SK-N-DZ (cell line): ENCODE data around the gene ALG1.
"Not testable (repeated sequence)": the region's sequence is repeated elsewhere in the genome, so short reads cannot be mapped to it uniquely, and the experiment has no call there.

Source experiments
- DNase-seq: peaks from one replicate; pipeline ENCODE4 v3.0.0-alpha.2; 2015; ENCODE audit warnings: low spot score

The ALG1 gene

DNA sequence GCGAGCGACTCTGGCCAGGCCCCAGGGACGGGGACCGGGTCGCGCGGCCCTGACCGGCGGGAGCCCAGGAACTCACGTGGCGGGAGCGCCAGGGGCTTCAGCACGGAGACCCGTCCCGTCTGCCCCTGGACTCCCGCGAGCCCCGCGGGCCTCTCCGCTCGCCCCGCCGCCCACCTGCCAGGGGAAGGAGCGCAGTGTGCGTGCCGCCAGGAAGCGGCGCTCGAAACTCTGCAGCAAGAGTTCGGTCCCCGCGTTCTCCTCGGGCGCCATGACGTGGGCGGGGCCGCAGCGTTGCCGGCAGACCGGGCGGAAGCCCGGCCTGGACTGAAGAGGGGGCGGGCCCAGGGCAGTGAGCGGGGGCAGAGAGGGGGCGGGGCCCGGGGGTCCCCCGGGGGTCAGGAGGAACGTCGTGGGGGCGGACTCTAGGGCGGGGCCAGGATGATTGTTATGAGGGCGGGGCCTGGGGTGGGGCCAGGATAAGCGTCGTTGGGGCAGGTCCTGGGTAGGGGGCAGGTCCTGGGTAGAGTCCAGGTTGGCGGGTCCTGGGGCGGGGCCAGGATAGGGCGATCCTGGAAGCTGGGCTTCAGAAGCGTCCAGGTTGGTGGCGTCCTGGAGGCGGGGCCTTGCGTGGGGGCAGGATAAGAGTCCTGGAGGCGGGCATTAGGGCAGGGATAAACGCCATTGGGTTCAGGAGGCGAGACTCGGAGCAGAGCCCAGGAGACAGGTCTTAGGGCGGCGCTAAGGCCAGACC lies 26.0 kb downstream of the ALG1 start, which contains the start of gene EEF2KMT:
EEF2KMT (minus strand) TSS at position 326 of the 751 bp plus-strand sequence; CDS start at position 270, 56 bp downstream.
- DNase-seq, result peak; percentile 99

DNA sequence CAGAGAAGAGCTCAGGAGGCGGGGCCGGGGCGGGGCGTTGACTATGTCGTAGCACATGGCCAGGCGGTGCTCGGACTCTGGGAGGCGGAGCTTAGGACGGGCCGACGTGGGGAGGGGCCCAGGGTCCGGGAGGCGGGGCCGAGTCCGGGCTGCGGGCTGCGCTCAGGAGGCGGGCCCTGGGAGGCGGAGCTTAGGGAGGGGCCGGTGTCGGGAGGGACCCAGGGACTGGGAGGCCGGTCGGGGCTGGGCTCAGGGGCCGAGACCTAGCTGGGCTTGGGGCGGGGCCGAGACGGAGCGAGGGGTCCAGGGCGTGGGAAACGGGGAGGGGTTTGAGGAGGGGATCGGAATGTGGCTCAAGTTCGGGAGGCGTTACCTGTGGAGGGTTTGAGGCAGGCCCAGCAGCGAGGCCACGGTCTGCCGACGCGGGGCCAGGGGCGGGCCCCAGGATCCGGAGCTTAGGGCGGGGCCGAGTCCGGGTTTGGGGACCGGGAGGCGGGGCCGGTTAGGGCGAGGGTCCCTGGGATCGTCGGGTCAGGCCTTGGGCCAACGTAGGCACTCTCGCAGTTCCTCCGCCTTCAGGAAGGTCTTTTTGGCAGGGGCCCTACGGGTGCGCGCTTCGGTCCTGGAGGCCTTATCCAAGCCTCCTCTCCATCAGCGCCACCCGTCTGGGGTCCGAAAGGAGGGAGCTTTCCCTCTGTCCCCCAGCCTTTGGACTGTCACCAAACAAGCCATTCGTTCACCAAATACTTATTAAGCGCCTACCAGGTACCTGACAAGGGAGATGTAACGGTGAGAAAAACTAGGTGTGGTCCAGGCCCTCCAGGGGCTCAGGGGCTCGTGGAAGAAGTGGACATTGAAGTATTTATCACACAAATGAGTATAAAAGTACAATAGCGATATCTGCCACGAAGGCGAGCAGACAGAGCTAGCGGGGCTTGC lies 26.8 kb downstream of the ALG1 start:
- peak; percentile 72 for DNase-seq

DNA sequence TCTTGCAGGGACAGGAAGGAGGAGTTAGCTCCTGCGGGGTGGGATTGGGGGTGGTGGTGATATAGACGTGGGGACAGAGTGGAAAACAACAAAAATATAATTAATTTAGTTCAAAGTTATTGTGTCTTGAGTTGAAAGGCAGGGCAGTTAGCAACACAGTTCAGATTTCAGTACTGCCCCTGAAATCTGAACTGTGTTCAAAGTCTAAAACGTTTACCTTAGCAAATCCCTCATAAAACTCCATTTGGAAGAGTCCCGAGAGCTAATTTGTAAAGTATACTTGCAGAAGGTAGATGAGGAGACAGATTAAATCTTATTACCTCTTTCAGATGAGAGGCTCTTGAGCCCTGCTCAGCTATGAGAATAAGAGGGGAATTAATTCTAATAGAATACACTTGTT lies 27.5 kb downstream of the ALG1 start:
- not testable (repeated sequence) for DNase-seq

DNA sequence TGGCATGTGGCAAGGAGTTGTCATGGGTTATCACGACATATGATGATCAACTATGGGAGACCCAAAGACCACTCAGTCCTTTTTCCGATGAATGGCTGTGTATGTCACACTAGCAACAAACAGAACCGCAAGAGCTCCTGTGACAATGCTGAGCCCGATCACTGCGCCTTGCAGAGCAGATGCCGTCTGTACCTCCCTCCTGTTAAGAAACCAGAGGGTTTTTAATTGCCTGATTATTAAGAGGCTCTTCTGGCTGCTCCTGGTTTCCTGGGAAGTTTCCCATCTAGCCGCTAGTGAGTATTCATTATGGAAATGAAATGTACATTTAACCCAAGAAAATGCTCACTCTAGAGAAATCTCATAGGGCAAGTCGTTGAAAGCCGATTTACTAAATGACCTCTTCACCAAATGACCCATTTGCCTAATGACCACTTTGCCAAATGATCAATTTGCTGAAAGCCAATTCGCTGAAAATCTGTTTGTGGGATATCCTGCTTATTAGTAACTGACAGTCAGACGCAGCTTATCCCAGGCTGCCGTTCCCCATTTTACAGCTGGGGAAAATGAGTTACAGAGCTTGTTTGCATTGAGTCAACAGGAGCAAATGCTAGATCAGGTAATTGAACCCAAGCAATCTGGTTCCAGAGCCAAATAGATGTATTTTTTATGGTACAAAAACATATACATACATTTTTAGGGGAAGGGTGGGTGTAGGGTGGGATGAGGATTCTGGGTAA lies 31.8 kb downstream of the ALG1 start:
- not testable (repeated sequence) for DNase-seq

DNA sequence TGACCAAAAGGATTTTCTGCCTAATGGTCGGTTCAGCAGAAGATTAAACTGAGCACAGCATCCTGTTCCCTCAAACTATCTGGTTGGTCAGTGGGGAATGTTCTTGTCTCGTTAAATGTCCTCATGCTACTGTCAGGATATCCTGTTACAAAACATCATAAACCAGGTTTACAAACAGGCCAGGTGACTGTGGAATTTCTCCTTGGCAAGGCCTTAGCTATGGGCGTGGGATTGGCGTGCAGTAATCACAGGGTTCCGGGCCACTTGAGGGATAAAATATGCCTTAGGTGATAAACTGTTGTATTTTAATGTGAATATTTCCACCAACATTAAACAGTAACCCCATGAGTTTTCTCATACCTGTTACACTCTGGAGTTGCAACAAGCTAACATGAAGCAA lies 33.4 kb downstream of the ALG1 start:
- DNase-seq, result not testable (repeated sequence)

DNA sequence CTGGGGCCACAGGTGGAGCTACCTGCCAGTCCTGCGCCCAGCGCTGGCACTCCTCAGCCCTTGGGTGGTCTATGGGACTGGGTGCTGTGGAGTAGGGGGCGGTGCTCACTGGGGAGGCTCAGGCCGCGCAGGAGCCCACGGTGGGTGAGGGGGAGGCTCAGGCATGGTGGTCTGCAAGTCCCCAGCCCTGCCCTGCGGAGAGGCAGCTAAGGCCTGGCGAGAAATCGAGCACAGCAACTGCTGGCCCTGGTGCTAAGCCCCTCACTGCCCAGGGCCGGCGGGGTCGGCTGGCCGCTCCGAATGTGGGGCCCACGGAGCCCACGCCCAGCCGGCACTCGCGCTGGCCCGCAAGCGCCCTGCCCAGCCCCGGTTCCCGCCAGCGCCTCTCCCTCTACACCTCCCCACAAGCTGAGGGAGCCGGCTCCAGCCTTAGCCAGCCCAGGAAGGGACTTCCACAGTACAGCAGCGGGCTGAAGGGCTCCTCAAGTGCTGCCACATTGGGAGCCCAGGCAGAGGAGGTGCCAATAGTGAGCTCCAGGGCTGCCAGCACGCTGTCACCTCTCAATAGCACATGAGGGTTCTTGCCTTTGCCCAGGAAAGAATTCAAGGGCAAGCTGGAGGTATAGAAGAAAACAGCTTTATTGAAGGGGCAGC lies 37.0 kb downstream of the ALG1 start:
- DNase-seq, result no peak

DNA sequence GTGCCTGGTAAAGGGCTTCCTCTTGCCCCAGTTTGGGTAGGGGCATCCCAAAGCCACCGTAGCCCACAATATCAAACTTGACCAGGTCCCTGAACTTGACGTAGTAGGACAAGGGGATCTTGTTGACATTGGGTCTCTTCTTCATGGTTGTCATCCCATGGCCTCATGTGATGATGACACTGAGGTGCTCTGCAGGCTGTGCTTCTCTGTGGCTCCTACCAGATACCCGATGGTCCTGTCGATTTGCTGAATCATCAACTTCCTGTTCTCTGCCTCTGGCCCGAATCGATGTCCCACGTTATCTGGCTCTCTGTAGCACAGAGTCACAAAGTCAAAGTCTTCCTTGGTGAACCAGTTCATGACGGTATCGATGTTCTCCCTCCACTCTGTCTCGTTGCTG lies 39.3 kb downstream of the ALG1 start:
- DNase-seq, result not testable (repeated sequence)

DNA sequence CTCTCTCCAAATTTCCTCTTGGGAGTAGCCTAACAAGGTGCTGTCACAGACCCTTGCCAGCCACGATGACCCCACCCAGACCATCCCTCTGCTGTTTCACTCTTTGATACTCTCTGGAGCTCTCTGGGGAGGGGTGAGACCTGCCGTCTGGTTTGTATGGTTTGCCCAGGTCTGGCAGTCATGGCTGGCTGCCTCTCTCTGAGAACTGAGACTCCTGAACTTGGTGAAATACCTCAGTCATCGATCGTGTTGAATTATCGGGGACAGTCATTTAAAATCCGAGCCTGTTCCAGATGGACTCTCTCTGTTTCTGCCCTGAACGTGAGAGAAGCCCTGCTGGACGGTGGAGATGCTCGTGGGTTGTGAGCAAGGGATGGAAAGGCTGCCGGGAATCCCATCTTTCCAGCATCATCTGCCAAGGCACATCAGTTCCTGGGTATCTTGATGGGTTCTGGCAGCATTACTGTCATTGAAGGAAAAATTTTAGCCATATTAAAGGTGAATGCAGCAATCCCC lies 45.2 kb downstream of the ALG1 start:
- DNase-seq, result not testable (repeated sequence)

DNA sequence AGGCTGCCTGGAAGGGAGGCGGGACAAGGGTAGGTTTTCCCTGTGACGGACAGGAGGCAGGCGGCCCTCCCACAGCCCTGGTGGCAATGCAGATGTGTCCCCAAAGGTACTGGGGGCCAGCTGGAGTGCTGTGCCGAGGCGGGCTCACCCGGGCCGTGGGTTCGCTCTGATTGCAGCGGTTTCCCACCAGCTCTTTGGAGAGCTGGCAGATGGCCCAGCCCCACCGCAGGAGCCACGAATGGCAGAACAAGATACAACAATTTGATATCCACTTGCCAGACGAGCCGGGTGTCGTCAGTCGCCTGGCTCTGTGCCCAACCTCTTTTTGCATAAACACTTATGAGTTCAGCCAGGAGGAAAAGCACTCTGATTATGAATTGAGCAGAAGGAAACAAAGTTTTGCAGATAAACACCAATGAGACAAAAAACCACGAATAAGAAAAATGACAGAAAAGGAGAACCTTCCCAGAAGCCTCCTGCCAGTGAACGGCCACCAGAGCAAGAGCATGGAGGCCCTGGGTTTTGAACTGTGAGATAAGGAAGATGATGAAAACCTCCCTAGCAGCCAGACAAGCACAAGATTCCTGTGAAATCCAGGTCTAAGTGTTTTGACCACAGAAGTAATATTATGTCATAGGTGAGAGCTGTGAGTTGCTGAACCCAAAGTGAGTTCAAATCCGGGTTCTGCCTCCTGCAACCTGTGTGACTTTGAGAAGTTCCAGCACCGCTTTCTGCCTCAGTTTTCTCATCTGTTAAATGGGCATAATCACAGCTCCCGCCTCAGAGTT lies 45.9 kb downstream of the ALG1 start:
- DNase-seq, result peak; percentile 42

DNA sequence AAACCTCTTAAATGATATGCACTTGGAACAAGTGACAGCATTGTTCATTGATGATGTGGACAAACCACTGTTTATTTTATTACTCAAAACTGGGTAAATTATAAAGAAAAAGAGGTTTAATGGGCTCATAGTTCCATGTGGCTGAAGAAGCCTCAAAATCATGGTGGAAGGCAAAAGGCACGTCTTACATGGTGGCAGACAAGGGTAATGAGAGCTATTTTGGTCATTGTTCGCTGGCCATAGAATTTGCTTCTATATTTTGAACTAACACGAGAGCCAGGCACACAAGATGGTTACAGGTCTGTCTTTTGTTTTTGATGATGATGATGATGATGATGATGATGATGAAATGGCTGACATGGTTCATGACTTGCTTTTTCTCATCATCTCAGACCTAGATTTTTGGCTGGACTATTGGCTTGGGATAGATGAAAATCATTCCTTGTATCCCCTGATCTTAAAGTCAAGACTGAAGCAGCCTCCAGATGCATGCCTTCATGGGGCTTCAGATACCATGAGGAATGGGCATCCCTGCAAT lies 59.9 kb downstream of the ALG1 start:
- DNase-seq, result not testable (repeated sequence)

DNA sequence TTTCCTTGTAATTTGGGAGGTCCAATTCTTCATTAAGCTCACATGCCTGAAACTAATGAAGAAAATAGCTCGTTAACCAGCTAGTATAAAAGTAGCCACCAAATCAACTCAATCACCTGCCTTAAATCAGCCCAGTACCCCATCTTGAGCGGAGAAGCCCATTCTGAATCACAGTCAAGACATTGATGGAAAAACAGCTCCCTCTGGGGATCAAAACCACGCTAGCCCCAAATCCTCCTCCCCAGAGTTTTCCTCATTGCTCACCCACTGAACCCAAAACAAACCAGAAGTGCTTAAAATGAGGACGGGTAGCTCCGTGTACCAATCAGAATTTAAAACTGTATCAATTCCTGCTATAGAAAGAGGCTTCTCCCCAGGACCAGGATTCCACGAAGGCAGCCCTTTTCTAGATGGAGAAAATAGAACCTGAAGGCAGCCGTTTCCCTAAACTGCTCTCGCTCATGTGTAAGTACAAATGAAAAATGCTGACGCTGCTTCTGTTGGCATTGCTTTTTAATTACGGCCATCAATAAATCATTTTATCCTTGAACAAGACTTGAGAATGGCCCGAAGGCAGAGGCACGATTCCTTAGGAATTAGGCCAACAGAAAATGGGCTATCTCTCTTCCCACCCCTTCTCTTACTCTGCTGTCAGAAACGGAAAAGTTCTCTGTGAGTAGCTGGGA lies 61.4 kb downstream of the ALG1 start:
- DNase-seq, result not testable (repeated sequence)

DNA sequence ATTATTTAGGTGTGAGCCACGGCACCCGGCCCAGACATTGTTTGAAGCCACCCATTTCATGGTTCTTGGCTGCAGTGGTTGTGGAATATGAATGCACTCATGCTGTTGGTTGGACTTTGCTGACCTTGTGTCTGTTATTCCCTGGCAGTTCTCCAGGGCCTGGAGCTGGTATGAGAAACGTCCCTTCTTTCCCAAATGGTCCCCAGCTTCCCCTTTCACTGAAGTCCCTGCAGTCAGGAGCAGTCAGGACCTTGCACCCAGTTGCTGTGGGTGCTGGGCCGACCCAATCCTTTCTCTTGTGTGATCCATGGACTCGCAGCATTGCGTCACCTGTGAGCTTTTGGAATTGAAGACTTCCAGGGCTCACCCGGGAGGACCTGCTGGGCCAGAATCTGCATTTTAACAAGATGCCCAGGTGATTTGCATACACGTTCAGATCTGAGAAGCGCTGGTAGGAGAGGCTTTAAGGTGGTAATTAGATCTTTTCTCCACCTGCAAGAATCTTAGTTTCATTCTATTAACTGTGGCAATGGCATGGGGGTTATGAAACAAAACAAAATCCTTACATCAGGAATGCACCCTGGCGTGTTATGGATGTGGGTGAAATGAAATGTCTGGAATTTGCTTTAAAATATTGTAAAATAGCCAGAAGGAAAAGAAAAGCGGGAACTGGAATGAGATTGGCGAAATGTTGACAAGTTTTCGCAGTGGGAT lies 63.3 kb downstream of the ALG1 start:
- not testable (repeated sequence) for DNase-seq
